HL-60 (cell line): Measurements from ENCODE around the gene SMIM3.
"Not testable (repeated sequence)": the region's sequence is repeated elsewhere in the genome, so short reads cannot be mapped to it uniquely, and the experiment has no call there.

Experiments
- DNase-seq, 2 experiments: peaks; one replicate each; pipeline ENCODE4 v3.0.0-alpha.2; 2010 to 2020; ENCODE audit warnings: low read depth in 1 of 2, low spot score in 1 of 2
- H3K27ac ChIP-seq: fragments of 250-450 bp; sonication (Bioruptor Pico); replicated peaks from 2 replicates; pipeline ENCODE4 v1.5.1; 2020; ENCODE audit warnings: mild to moderate bottlenecking, moderate library complexity
- H3K27me3 ChIP-seq: fragments of 250-450 bp; sonication (Bioruptor Pico); 2 replicates; pipeline ENCODE4 v1.5.1; 2021; ENCODE audit warnings: mild to moderate bottlenecking, moderate library complexity; ENCODE audit not compliant: insufficient read depth, poor library complexity, severe bottlenecking
- H3K4me3 ChIP-seq: replicated peaks from 2 replicates; pipeline ENCODE4 v1.5.1; 2011; ENCODE audit warnings: mild to moderate bottlenecking, control low read depth, low read length; ENCODE audit not compliant: insufficient read depth
- GABPA ChIP-seq: IDR thresholded peaks from 2 replicates; pipeline ENCODE4 v1.6.1; 2012; ENCODE audit warnings: low read depth
- POLR2AphosphoS5 ChIP-seq: IDR thresholded peaks from 2 replicates; pipeline ENCODE4 v1.6.1; 2012; ENCODE audit warnings: low read depth
- SPI1 ChIP-seq: IDR thresholded peaks from 2 replicates; pipeline ENCODE4 v1.6.1; 2012; ENCODE audit warnings: low read depth, mild to moderate bottlenecking, borderline replicate concordance

The SMIM3 gene

DNA sequence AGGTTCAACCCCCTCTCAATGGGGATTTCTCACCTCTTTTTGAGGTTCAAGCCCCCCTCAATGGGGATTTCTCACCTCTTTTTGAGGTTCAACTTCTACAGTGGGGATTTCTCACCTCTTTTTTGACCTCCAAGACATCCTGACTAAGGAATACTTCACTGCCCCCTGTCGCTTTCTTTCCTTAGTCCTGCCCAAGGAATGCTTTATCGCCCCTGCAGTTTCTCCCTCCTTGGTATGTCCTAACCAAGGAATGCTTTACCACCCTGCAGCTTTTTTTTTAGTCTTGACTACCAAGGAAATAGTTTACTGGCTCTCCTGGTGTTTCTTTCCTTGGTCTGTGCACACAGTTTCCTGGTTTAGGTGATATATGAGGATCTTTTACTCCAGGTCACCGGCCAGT is 58.1 kb downstream of the SMIM3 start:
- no peak for DNase-seq
- TF ChIP-seq SPI1: no peak
- TF ChIP-seq POLR2AphosphoS5: no peak
- no peak for TF ChIP-seq GABPA
- no peak overlapping the region for H3K4me3 ChIP-seq
- H3K27me3 ChIP-seq: no peaks in the 10 kb centered on the region
- H3K27ac ChIP-seq: no peak overlapping the region

- H3K27me3 ChIP-seq: not testable (repeated sequence)
These were observed 66.8 kb downstream of the SMIM3 start for GRCh38 chr5:150845185-150845859.

GRCh38 chr5:150846308-150846653 is 67.7 kb downstream of the SMIM3 start, which contains the start of gene IRGM:
IRGM (plus strand) TSS chr5:150846521; CDS start chr5:150848124, 1,603 bp downstream.
- Histone ChIP-seq H3K27ac (peak within 1 kb of the TSS; percentile 69), H3K4me3 (peak within 1 kb of the TSS; percentile 18)
- H3K27me3 ChIP-seq, DNase-seq: not testable (repeated sequence)

More at GRCh38 chr5:150845185-150845859, 66.8 kb downstream of the SMIM3 start:
- DNase-seq, H3K27ac ChIP-seq, H3K4me3 ChIP-seq: not testable (repeated sequence)
